T-cell (primary cell): ENCODE measurements around the gene LRIG3. TPM values are rescaled to one million over a fixed set of nuclear protein-coding genes. Genes with fewer than 3 reads are reported as not detected.

ENCODE experiments used
- ATAC-seq, 4 experiments: fragments of 200-7000 bp in 3 of 4; fragments of 150-1000 bp in 1 of 4; cut with Tn5 transposase; replicated peaks in 1 of 4; 1 replicate in 3 of 4; 2 replicates in 1 of 4; pipeline ENCODE4 v1.10.0; 2021; ENCODE audit warnings: moderate library complexity in 3 of 4, mild to moderate bottlenecking in 2 of 4, moderate number of reproducible peaks in 1 of 4
- CTCF ChIA-PET, 2 donors: fragments of 300-600 bp; sonication (Branson Sonifier 250); formaldehyde crosslinking; loops; one replicate each; lab custom pipeline; 2022; ENCODE audit warnings: antibody characterized with exemption in 2 of 2; lab: Charles Lee
- POLR2A ChIA-PET, 2 donors: fragments of 300-600 bp; sonication (Branson Sonifier 250); formaldehyde crosslinking; loops; one replicate each; lab custom pipeline; 2022; ENCODE audit warnings: antibody characterized with exemption in 2 of 2; lab: Charles Lee
- DNase-seq, 35 experiments: peaks; one replicate each; pipeline versions ENCODE4 v3.0.0 to v3.0.0-alpha.2; 2013 to 2023
- H3K27ac ChIP-seq: one replicate; pipeline ENCODE4 v1.5.1; 2013; ENCODE audit warnings: low read length
- H3K27me3 ChIP-seq, 2 experiments: replicated peaks in 1 of 2; 1 replicate in 1 of 2; 2 replicates in 1 of 2; pipeline versions ENCODE4 v1.6.1 to v1.7.0; 2013; ENCODE audit warnings: low read length in 1 of 2, mixed read lengths in 1 of 2; ENCODE audit not compliant: control insufficient read depth in 2 of 2, insufficient read depth in 2 of 2; ENCODE audit errors: extremely low read depth in 1 of 2
- H3K36me3 ChIP-seq, 2 donors: 1 replicate in 1 of 2; 2 replicates in 1 of 2; pipeline versions ENCODE4 v1.6.1 to v1.7.0; 2013; ENCODE audit warnings: low read length in 1 of 2; ENCODE audit not compliant: control insufficient read depth in 2 of 2, insufficient read depth in 1 of 2; ENCODE audit errors: extremely low read depth in 1 of 2
- H3K4me1 ChIP-seq, 2 experiments: 1 replicate in 1 of 2; 2 replicates in 1 of 2; pipeline versions ENCODE4 v1.6.1 to v1.7.0; 2013; ENCODE audit warnings: low read length in 2 of 2, mixed read lengths in 1 of 2; ENCODE audit not compliant: insufficient read depth in 2 of 2, control insufficient read depth in 1 of 2; ENCODE audit errors: extremely low read depth in 1 of 2
- H3K4me3 ChIP-seq, 2 donors: 1 replicate in 1 of 2; 2 replicates in 1 of 2; pipeline versions ENCODE4 v1.5.1 to v1.7.0; 2013; ENCODE audit warnings: mild to moderate bottlenecking in 2 of 2, low read length in 1 of 2, moderate library complexity in 1 of 2; ENCODE audit not compliant: control insufficient read depth in 1 of 2; ENCODE audit errors: extremely low read depth in 1 of 2
- H3K9me3 ChIP-seq: 2 replicates; pipeline ENCODE4 v1.7.0; 2013
- H3K27ac Mint-ChIP-seq, 2 donors: one replicate each; pipeline ENCODE4 v1.8.0; 2020 to 2021; ENCODE audit warnings: mild to moderate bottlenecking in 2 of 2, mixed read lengths in 2 of 2
- H3K27me3 Mint-ChIP-seq, 2 donors: one replicate each; pipeline ENCODE4 v1.8.0; 2021 to 2022; ENCODE audit warnings: mixed read lengths in 2 of 2
- H3K36me3 Mint-ChIP-seq: one replicate; pipeline ENCODE4 v1.8.0; 2021; ENCODE audit warnings: mixed read lengths
- H3K4me1 Mint-ChIP-seq, 3 donors: one replicate each; pipeline ENCODE4 v1.8.0; 2020 to 2022; ENCODE audit warnings: mixed read lengths in 3 of 3, mild to moderate bottlenecking in 1 of 3
- H3K4me3 Mint-ChIP-seq, 3 donors: one replicate each; pipeline ENCODE4 v1.8.0; 2020 to 2022; ENCODE audit warnings: mild to moderate bottlenecking in 3 of 3, mixed read lengths in 3 of 3, moderate library complexity in 3 of 3
- H3K9me3 Mint-ChIP-seq, 3 donors: one replicate each; pipeline ENCODE4 v1.8.0; 2020 to 2022; ENCODE audit warnings: mixed read lengths in 3 of 3
- WGBS: methylation state at CpG from one replicate; pipeline ENCODE4 v1.1.5; 2013; ENCODE audit warnings: missing lambda C conversion rate; ENCODE audit not compliant: insufficient coverage; 5-methylcytosine and 5-hydroxymethylcytosine counted together
- total RNA-seq, 35 experiments: library from RNA in 6 of 35; stranded (reverse) in 6 of 35; fragments of 120-200 nt in 1 of 35; gene quantifications; one replicate each; pipeline versions ENCODE4 v1.2.1 to v1.2.4 and lab custom pipeline; 2013 to 2026

The LRIG3 gene
- total RNA-seq, 5 donors from 2014 or later (not counting 1 experiment from before 2014, with no cell fraction given) = 0.09 to 0.13 (median 0.12) TPM; not detected in 2

DNA sequence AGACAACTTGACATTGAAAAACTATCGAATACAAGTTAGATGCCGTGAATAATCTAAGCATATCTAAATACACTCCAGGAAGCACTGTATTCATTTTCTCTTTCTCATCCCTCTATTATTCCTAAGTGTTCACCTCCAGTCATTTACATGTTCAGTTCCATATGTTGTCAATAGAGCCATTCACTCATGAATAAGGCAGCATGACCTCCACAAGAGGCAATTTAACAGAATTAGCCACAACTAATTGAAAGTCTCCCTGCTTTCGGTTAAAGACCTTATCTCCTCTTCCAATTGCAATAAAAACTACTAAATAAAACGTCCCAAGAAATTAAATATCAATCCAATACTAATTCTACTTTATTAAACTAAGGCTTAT is 1.8 kb downstream of the LRIG3 start:
- WGBS = 89% methylated on average over 2 of the region's 4 CpGs
- ATAC-seq (no peak), DNase-seq (no peak)
- H3K36me3 ChIP-seq = no peaks in the 10 kb centered on the region
- Mint-ChIP-seq H3K4me3 (no peak overlapping the region), H3K4me1 (peaks cover 0 to 3% (median 1%) of the 10 kb centered on the region in 3 donors), H3K27ac (no peak overlapping the region), H3K9me3 (peaks cover 0 to 2% (median 0%) of the 10 kb centered on the region in 3 donors), H3K27me3 (peaks cover 33 to 43% of the 10 kb centered on the region in 2 donors), H3K36me3 (no peaks in the 10 kb centered on the region)
- peaks cover 14 to 15% of the 10 kb centered on the region in 2 experiments for H3K27me3 ChIP-seq
- H3K4me1 ChIP-seq = peaks cover 0 to 4% of the 10 kb centered on the region in 2 experiments
- ChIA-PET POLR2A (no interaction called here), CTCF (no interaction called here)
- no peaks in the 10 kb centered on the region for H3K9me3 ChIP-seq
- no peak overlapping the region for H3K27ac ChIP-seq
- H3K4me3 ChIP-seq = no peak overlapping the region

DNA sequence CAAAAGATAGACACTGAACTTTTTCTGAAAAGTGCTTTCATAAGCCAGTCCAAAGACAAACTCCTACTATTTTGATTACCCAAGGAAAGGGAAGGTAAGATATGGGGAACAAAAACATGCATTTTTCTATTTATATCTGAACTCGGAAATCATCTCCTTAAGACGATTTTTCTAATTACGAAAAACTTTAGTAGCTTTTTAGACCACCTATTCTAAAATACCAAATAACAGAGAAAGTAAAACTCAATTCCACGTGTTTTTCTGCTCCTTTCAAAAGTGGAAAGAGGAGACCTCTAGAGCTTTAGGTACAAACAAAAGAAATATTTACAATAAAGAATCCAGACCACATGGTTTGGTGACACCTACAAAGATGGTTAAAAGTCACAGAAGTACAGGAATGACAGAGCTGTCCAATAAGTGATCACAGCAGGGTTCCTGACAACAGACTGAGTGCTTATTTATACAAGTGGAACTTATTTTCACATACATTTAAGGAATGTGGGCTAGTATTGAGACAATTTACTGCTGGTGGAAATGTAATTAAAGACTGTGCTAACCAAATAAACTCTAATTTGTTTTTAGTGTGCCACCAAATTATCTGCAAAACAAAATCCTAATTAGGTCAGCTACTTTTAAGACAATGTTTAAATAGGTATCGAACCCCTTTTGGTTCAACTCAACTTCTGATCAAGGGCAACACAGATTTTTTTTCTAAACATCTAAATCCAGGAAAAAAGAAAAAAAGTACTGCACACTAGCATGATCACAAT is 2.4 kb downstream of the LRIG3 start:
- Histone ChIP-seq H3K4me3 (no peak overlapping the region), H3K4me1 (peaks cover 0 to 4% of the 10 kb centered on the region in 2 experiments), H3K36me3 (no peaks in the 10 kb centered on the region), H3K27me3 (peaks cover 14 to 15% of the 10 kb centered on the region in 2 experiments), H3K9me3 (no peaks in the 10 kb centered on the region), H3K27ac (no peak overlapping the region)
- Mint-ChIP-seq H3K9me3 (peaks cover 0 to 2% (median 0%) of the 10 kb centered on the region in 3 donors), H3K4me1 (peaks cover 0 to 3% (median 1%) of the 10 kb centered on the region in 3 donors), H3K27ac (no peak overlapping the region), H3K27me3 (peaks cover 30 to 43% of the 10 kb centered on the region in 2 donors), H3K36me3 (no peaks in the 10 kb centered on the region), H3K4me3 (no peak overlapping the region)
- WGBS = 53% methylated on average over 3 of the region's 5 CpGs
- POLR2A ChIA-PET = no interaction called here
- no peak for DNase-seq
- CTCF ChIA-PET = interaction anchor here in 1 of 2 donors (0.7 kb wide), 1 partner anchor 12 kb away, joined by 4 read pairs; no protein-coding TSS in a partner anchor
- ATAC-seq = no peak

DNA sequence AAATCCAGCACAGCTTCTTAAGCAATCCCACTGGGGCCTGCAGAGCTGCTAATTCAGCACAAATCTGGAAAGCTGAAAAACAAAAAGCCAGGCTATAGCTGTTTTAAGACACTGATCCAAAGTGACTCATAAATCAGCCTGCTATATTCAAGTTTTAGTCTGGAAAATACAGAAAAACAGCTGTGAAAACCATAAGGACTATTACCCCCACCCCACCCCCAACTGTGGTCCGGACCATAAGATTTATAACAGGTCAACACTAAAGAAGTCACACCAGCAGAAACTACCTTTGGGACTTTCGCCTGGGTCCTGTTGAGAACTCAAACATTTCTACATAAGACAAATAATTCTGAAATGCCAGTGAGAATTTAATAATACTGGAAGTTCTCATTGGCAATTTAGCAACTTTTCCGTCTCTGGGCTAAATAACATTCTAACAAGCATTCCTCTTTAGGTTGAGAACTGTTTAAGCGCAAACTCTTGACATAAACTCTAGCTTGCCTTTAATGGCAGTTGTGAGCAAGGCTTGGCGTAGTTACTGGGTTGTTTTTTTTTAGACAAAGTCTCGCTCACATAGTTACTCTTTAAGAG is 3.3 kb downstream of the LRIG3 start:
- Histone ChIP-seq H3K9me3 (no peaks in the 10 kb centered on the region), H3K27ac (no peak overlapping the region), H3K4me1 (peaks cover 0 to 4% of the 10 kb centered on the region in 2 experiments), H3K36me3 (no peaks in the 10 kb centered on the region), H3K27me3 (peaks cover 14% of the 10 kb centered on the region in 2 experiments), H3K4me3 (no peak overlapping the region)
- H3K4me1 Mint-ChIP-seq = peaks cover 0 to 3% (median 1%) of the 10 kb centered on the region in 3 donors
- POLR2A ChIA-PET = no interaction called here
- no peak overlapping the region for H3K27ac Mint-ChIP-seq
- peaks cover 25 to 37% of the 10 kb centered on the region in 2 donors for H3K27me3 Mint-ChIP-seq
- CTCF ChIA-PET = interaction anchor here in 1 of 2 donors (0.7 kb wide), 1 partner anchor 13 kb away, joined by 4 read pairs; no protein-coding TSS in a partner anchor
- no CpG with 5 or more reads among the region's 6 CpGs for WGBS
- H3K9me3 Mint-ChIP-seq = peaks cover 0 to 2% (median 0%) of the 10 kb centered on the region in 3 donors
- ATAC-seq = no peak
- no peak for DNase-seq
- H3K36me3 Mint-ChIP-seq = no peaks in the 10 kb centered on the region
- H3K4me3 Mint-ChIP-seq = no peak overlapping the region

DNA sequence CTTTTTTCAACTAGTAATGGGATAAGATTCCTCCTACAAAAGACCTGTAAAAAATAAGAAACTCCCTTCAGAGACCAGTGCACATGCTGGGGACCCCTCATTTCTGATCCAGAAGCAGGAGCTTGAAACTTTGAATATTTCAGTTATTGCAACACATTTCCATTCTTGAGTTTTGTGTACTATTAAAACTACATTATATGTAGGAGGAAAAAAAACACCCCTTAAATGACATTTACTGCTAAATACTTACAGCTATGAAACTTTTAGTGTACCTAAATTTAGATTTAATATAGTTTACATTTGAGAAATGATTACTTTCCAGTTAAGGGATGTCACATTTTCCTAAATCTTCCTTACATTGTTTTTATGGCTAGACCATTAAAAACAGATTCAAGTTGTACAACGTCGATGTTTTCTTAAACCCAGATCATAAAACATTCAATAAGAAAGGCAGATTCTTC is 4.1 kb downstream of the LRIG3 start:
- H3K27ac Mint-ChIP-seq = no peak overlapping the region
- WGBS = no CpG with 5 or more reads among the region's 2 CpGs
- DNase-seq (no peak), ATAC-seq (no peak)
- CTCF ChIA-PET = no interaction called here
- POLR2A ChIA-PET = no interaction called here
- no peaks in the 10 kb centered on the region for H3K36me3 Mint-ChIP-seq
- H3K4me1 Mint-ChIP-seq = peaks cover 0 to 3% (median 1%) of the 10 kb centered on the region in 3 donors
- H3K36me3 ChIP-seq = no peaks in the 10 kb centered on the region
- no peak overlapping the region for H3K4me3 Mint-ChIP-seq
- H3K9me3 Mint-ChIP-seq = peaks cover 0 to 2% (median 0%) of the 10 kb centered on the region in 3 donors
- no peaks in the 10 kb centered on the region for H3K9me3 ChIP-seq
- peaks cover 22 to 34% of the 10 kb centered on the region in 2 donors for H3K27me3 Mint-ChIP-seq
- H3K4me1 ChIP-seq = peaks cover 0 to 4% of the 10 kb centered on the region in 2 experiments
- H3K27me3 ChIP-seq = peaks cover 10 to 11% of the 10 kb centered on the region in 2 experiments
- no peak overlapping the region for H3K27ac ChIP-seq
- no peak overlapping the region for H3K4me3 ChIP-seq

DNA sequence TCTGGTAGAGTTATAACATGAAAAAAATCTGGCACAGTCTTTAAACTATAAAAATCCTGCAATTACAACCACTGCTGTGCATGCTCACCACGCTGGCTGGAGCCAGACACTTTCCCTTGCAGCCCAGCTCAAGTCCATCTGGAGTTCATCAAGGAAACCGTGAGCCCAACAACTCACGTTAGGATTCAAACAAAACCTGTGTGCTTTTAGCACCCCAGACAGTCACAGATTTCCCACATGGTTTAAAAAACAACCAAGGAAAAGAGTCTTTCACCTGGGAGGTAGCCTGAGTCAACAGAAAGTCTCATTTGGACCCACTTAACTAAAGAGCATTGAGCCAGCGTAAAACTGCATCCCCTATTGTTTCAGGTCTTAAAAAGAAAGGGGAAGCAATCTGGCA is 4.7 kb downstream of the LRIG3 start:
- ChIA-PET CTCF (no interaction called here), POLR2A (no interaction called here)
- no peak for ATAC-seq
- no peak overlapping the region for H3K4me3 ChIP-seq
- H3K4me1 ChIP-seq = peaks cover 0 to 4% of the 10 kb centered on the region in 2 experiments
- H3K27me3 Mint-ChIP-seq = peaks cover 19 to 28% of the 10 kb centered on the region in 2 donors
- H3K27me3 ChIP-seq = peaks cover 6 to 11% of the 10 kb centered on the region in 2 experiments
- no peaks in the 10 kb centered on the region for H3K36me3 Mint-ChIP-seq
- no peak overlapping the region for H3K27ac Mint-ChIP-seq
- no peaks in the 10 kb centered on the region for H3K9me3 ChIP-seq
- no peak overlapping the region for H3K27ac ChIP-seq
- no peak for DNase-seq
- no peaks in the 10 kb centered on the region for H3K36me3 ChIP-seq
- H3K4me1 Mint-ChIP-seq = peaks cover 0 to 2% (median 1%) of the 10 kb centered on the region in 3 donors
- WGBS = 65% methylated on average over 3 of the region's 4 CpGs
- no peak overlapping the region for H3K4me3 Mint-ChIP-seq
- H3K9me3 Mint-ChIP-seq = peaks cover 0 to 2% (median 0%) of the 10 kb centered on the region in 3 donors

DNA sequence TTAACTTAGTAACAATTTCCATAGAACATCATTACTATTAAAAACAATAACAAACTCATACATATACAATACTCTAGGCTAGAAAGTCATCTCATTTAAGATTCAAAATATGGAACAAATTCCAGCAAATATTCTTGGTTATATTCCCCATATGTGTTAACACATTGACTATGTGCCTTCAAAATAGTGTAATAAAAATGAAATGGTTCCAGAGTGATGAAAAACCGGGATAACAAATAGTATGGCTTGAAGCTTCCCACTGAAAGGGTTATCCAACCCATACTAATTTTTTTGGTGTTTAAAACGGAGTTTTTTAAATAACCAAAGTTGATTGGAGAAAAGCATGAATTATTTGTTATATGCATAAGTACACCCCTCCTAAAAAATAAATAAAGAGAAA is 5.3 kb downstream of the LRIG3 start:
- ATAC-seq = no peak
- Histone ChIP-seq H3K27ac (no peak overlapping the region), H3K9me3 (no peaks in the 10 kb centered on the region), H3K4me1 (no peaks in the 10 kb centered on the region), H3K4me3 (no peak overlapping the region), H3K36me3 (no peaks in the 10 kb centered on the region), H3K27me3 (peaks cover 6 to 7% of the 10 kb centered on the region in 2 experiments)
- WGBS = no CpG with 5 or more reads among the region's 2 CpGs
- Mint-ChIP-seq H3K36me3 (no peaks in the 10 kb centered on the region), H3K4me1 (no peaks in the 10 kb centered on the region), H3K27ac (no peak overlapping the region), H3K27me3 (peaks cover 16 to 24% of the 10 kb centered on the region in 2 donors), H3K9me3 (peaks cover 0 to 2% (median 0%) of the 10 kb centered on the region in 3 donors), H3K4me3 (no peak overlapping the region)
- no peak for DNase-seq
- ChIA-PET POLR2A (no interaction called here), CTCF (no interaction called here)
